SHP77 treated with DMSO at 0.1 percent for 48 hours (cell line): ENCODE results near the gene WWOX.

Experiments
- DNase-seq: peaks from one replicate; lab custom pipeline; 2025; lab: John Stamatoyannopoulos, UW

The WWOX gene

GRCh38 chr16:78303946-78304345 lies 204.5 kb downstream of the WWOX start:
- no peak for DNase-seq

DNA sequence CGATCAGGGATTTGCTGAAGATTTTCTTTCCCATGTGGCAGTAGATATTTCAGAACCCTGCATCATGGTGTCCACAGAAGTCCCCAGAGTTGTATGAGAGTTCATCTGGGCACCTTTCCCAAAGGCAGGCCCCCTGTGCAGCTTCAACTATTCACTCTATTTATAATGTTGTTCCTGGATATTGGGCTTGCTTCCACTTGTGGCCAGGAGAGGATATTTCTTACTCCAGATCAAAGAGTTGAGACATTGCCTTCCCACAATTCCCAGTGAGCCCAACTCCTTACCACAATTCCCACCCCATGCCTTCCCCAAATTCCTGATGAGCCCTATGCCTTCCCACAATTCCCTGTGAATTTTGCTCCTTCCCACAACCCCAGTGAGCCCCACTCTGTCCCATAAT lies 206.9 kb downstream of the WWOX start:
- DNase-seq, result no peak

- no peak for DNase-seq
Measured at GRCh38 chr16:78307824-78308528, 208.5 kb downstream of the WWOX start.

DNA sequence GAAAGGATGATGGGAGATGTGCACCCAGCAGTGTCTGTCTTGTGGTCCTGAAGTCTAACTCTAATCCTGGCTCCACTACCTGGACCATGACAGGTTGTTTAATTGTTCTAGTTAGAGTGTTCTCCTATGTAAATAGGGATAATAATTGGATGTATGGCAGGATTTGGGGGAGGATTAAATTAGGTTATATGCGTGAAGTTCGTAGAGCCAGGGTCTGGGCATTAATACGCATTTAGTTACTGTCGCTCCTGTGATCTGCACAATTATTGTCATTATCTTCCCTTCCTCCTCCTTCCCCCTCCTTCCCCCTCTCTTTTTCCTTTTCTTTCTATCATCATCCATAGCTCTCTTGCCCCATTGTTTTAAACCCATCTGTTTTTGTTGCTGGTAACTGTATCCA lies 210.3 kb downstream of the WWOX start:
- DNase-seq, result no peak

DNA sequence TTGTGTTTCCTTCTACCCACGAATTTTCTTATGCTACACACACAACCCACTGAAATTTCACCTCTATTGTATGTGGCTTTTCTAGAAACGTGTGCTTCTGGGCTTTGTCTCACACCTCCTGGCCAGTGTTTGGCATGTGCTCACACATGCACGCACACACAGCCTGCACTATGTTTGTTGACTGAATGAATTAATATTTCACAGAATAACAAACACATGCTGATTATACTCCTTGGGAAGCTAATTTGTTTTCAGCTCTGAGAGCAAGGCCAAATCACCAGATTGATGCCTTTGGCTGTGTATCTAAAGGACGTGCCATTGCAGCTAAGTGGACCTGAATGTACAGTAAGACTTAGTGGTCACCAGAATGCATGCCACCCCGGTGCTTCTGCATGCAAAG lies 210.7 kb downstream of the WWOX start:
- no peak for DNase-seq

DNA sequence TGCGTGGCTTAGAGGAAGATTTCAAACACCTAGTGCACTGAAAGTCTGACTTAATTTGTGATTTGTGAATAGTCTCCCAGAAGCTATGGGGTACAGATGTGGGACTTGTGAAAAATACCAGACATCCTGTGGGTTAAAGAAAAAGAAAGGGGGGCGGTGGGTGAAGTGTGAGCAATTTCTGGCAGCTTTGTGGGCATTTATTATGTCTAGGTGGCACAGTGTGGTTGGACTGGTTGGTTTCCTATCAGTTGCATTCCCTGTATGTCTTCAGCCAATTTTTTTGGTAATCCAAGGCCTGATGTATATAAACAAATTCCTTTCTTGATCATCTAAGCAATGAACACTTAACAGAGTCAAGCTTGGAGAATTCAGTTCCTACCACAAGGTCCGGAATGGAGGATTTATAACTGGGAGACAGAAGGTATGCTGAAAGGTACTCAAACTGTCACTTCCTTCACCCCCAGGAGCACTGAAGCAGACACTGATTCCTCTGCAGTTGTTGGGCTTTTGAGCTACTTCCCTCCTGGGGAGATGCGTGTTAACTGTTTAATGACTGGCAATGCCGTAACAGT lies 211.6 kb downstream of the WWOX start:
- DNase-seq, result no peak

DNA sequence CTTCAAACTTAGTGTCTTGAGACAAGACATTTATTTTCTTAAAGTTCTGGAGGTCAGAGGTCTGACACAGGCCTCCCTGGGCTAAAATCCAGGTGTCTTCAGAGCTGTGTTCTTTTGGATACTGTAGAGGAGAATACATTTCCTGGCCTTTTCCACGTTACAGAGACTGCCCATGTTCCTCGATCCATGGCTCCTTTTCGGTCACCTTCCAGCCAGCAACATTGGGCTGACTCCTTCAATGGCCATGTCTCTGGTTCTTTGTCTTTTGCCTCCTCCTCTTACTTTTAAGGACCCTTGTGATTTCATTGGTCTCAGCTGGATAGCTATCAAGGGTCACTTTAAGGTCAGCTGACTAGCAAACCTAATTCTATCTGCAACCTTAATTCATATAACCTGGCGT lies 212.4 kb downstream of the WWOX start:
- no peak for DNase-seq

DNA sequence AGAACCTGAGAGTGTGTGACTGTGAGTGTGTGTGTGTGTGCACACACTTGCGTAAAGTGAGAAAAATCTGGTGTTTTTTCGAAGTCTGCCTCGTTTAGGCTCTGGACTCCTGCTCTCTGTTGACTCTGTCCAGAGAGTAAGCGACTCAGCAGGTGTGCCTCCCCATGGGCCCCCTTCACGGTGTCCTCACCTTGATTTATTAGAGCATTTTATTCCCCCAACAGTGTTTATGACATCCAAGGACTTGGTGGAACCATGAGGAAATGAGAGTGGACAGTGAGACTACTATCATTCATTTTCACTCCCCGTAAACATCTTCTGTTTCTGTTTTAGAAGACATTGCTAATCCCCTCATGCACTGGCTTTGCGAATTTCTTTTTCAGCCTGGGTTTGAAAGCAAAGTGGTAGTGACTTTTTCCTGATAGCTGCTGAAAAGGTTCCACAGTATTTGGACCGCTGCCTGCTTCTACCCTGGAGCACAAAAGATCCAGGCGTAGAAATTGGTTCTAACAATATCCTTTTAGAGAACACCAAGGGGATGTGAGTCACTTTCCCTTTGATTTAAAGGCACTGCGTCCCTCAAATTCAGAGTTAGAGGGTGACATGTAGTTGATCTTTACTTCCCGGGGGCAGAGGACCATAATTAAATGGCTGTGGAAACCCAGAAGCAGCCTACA lies 218.2 kb downstream of the WWOX start:
- DNase-seq, result peak; percentile 28

- peak; percentile 60 for DNase-seq
Measured at GRCh38 chr16:78321620-78322360, 222.3 kb downstream of the WWOX start.

DNA sequence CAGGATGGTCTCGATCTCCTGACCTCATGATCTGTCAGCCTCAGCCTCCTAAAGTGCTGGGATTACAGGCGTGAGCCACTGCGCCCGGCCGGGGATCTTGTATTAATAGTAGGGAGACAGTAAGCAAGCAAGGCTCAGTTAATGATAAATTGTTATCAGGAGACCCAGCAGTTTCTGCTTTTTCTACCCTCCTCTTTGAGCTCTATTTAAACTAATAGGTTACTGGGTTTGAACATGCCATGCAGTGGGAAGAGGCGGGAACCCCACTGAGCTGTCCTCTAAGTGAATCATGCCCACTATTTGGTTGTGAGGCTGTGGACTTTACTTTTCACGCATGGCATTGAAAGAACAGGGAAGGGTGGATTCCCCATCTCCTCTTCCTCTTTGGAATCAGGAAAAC lies 223.9 kb downstream of the WWOX start:
- no peak for DNase-seq

DNA sequence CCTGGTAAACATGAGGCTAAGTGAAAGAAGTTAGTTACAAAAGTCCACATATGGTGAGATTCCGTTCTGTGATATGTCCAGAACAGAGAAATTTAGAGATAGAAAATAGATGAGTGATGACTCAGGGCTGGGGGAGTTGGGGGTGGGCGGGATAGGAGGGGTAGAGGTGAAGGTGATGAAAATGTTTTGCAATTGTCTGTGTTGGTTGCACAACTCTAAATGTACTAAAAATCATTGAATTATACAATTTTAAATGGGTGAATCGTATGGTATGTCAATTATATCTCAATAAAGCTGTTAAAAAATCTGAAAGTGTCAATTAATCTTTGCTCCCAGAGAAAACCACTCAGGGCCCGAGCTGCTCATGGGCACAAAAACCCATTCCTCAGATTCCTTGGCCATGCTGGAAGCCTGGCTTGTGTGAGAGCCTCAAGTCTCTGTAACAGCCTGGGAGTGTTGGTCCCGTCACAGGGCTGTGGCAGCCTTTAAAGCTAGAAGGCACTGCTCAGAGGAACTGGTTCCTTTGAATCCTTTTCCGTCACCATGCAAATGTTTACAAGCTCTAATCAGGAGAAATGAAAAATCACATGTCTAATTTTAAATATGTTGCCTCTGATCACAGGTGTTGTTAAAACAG lies 225.3 kb downstream of the WWOX start:
- DNase-seq, result no peak

DNA sequence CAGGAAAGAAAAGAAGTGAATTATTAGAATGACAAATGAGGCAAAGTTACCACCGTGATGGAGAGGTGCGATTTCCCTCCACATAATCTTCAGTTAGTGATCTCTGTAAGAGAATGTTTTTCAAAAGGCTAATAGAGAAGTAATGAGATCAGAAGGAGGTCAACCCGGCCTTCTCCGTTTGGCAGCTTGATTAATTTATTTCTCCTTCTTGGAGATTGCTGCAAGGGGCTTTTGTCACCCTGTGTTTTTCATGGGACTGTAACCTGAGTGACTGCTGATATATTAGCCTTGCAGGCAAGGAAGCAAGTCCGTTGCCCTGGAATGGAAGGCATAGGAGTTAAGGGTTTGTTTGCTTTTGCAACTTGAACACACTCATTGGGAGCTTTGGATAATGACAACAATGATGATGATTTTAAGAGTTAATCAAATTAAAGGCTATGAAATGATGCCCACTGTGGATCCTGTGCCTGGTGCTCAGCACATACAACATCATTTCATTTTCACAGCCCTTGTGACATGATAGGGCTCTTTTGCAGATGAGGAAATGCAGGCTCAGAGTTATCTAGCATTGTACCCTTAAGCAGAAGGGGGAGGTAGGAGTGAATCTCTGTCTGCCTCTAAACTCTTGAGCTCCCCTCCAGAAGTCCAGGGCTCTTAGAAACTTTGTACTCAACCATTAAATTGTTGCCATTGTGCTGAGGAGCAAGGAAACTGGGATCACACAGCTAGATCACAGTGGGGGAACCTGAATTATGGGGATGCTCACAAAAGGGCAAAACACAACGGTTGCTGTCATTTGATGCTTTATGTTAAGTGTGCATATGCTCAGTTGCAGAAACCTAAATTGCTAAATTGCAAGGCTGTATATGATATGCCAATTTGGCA lies 226.3 kb downstream of the WWOX start:
- DNase-seq, result no peak

- DNase-seq, result no peak
Measured at GRCh38 chr16:78326731-78327130, 227.3 kb downstream of the WWOX start.

DNA sequence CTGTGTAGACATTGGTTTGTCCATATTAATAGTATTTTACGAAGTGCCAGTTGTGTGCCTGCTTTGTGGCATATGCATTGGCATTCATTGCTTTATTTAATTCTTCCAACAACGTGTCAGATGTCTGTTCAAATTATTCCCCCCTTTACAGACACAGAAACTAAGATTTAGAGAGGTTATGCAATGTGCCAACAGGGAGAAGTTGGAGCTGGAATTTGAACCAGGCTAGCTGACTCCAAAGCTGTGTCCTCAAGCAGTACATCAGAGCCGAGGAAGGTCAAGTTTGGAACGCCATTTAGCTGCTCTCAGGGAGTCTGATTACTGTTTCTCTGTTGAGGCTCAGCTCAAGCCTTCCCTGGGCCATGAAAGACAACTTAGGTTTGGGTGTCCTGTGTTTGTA lies 232.3 kb downstream of the WWOX start:
- no peak for DNase-seq

DNA sequence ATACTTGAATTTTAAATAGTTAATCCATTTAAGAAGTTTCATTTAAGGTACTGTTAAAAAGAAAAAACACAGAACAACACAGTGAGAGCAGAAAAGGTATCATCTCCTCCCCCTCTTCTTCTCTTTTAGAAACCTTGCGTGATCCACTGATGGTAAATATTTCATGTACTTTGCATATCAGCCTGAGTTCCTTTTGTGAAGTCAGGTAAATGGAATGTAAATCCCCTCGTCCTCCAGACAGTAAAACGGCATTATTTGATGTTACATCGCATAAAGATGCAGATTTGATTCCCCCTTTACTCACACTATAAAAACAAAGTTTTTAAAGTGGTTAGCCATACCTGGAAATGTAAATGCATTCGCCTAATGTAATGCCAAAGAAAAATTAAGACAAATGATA lies 234.4 kb downstream of the WWOX start:
- no peak for DNase-seq

DNA sequence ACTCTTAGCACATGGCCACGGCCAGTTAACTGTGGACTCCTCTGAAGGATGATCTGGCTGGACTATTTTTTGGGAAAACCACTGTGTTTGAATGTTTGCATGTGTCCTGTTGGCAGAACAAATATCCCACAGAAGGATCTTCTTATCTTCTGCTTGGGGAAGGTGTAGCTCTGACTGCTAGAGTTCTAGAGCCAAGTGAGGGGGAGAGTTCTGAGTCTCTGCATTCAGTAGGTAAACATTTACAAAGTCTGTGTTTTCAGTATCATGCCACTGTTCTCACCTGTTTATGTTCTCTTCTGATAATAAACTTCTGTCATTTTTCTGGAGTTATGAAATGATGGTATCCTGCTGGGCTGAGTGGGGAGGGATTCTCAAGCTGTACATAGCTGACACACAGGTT lies 241.1 kb downstream of the WWOX start:
- DNase-seq, result no peak

DNA sequence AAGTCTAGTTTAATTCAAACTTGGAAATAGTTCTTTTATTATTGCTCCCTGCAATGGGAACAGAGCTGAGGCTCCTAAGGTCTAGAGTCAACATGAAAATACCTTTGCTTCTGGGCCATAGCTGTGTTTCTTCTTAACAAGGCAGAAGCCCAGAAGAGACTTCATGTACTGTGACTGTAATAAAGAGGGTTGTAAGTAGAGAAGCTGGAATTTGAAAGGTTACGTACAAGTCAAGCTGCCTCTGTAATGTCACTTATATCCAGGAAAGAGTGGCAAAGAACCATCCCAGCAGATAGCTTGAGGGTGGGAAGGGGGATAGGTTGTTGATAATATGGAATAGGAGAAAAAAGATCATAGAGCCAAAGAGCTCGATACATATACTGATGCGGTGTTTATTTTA lies 248.6 kb downstream of the WWOX start:
- no peak for DNase-seq

GRCh38 chr16:78348886-78349285 lies 249.4 kb downstream of the WWOX start:
- DNase-seq, result no peak

- DNase-seq, result no peak
Measured at GRCh38 chr16:78352184-78352583, 252.7 kb downstream of the WWOX start.

DNA sequence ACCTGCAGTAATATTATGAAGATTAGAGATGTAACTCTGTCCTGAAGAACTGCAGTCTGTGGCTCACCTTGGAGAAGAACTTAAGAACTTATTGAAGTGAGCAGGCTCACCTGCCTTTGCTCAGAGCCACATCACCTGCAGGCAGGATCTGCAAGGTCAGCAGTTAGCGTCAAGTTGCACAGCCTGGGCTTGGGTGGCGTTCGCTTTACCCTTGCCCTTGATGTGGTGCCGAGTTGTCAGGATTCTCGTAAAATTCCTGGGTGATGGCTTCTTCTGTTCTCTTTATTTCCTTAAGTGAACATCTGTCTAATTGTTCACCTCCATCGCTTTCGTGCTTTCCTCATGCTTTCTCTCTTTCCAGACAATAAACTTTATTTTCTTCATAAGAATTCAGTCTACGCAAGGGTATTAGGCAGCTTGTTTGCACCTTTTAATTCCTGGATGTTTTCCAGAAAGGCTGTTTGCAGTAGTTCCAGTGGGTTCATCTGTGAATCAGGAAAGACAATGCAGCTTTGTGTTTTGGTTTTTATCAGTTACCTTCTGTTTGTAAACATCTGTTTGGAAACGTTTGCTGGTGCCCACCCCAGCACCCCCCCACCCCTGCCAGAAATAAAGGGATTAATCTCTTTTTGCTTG lies 254.3 kb downstream of the WWOX start:
- no peak for DNase-seq
